ENCODE results near the gene ACE. TPM values are rescaled to one million over a fixed set of nuclear protein-coding genes. Genes with fewer than 3 reads are reported as not detected.

Gene ACE
- total RNA-seq, 1 donor from 2014 or later = 44.8 TPM

GRCh38 chr17:63523253-63523855 is 46.5 kb downstream of the ACE start, which contains the start of gene KCNH6:
KCNH6 (plus strand) TSS chr17:63523358; CDS start chr17:63523414, 56 bp downstream.
- Mint-ChIP-seq H3K27me3 (ENCODE audit: unreplicated experiment) (peaks cover 11% of the 10 kb centered on the region), H3K9me3 (ENCODE audit: unreplicated experiment) (no peaks in the 10 kb centered on the region), H3K4me1 (ENCODE audit: unreplicated experiment) (peaks cover 22% of the 10 kb centered on the region), H3K36me3 (ENCODE audit: low read depth, unreplicated experiment) (no peaks in the 10 kb centered on the region), H3K27ac (ENCODE audit: unreplicated experiment) (peak within 1 kb of the TSS; percentile 62), H3K4me3 (ENCODE audit: unreplicated experiment) (peak within 1 kb of the TSS; percentile 79)
- no peak for TF ChIP-seq CTCF (IDR thresholded peaks at IDR 0.05; ENCODE audit: unreplicated experiment)
- no peak for DNase-seq (ENCODE audit: low spot score)

GRCh38 chr17:63524051-63524450 is 47.2 kb downstream of the ACE start:
- no peak for DNase-seq (ENCODE audit: low spot score)
- no peaks in the 10 kb centered on the region for H3K36me3 Mint-ChIP-seq (ENCODE audit: low read depth, unreplicated experiment)
- peaks cover 22% of the 10 kb centered on the region for H3K4me1 Mint-ChIP-seq (ENCODE audit: unreplicated experiment)
- peak overlapping the region; percentile 62 for H3K27ac Mint-ChIP-seq (ENCODE audit: unreplicated experiment)
- H3K27me3 Mint-ChIP-seq (ENCODE audit: unreplicated experiment) = peaks cover 11% of the 10 kb centered on the region
- peak overlapping the region; percentile 79 for H3K4me3 Mint-ChIP-seq (ENCODE audit: unreplicated experiment)
- H3K9me3 Mint-ChIP-seq (ENCODE audit: unreplicated experiment) = no peaks in the 10 kb centered on the region
- no peak for TF ChIP-seq CTCF (IDR thresholded peaks at IDR 0.05; ENCODE audit: unreplicated experiment)

GRCh38 chr17:63525190-63525946 is 48.5 kb downstream of the ACE start:
- DNase-seq (ENCODE audit: low spot score) = no peak
- Mint-ChIP-seq H3K4me1 (ENCODE audit: unreplicated experiment) (peaks cover 22% of the 10 kb centered on the region), H3K36me3 (ENCODE audit: low read depth, unreplicated experiment) (no peaks in the 10 kb centered on the region), H3K27ac (ENCODE audit: unreplicated experiment) (no peak overlapping the region), H3K27me3 (ENCODE audit: unreplicated experiment) (peaks cover 17% of the 10 kb centered on the region), H3K4me3 (ENCODE audit: unreplicated experiment) (no peak overlapping the region), H3K9me3 (ENCODE audit: unreplicated experiment) (no peaks in the 10 kb centered on the region)
- TF ChIP-seq CTCF (IDR thresholded peaks at IDR 0.05; ENCODE audit: unreplicated experiment) = no peak

DNA sequence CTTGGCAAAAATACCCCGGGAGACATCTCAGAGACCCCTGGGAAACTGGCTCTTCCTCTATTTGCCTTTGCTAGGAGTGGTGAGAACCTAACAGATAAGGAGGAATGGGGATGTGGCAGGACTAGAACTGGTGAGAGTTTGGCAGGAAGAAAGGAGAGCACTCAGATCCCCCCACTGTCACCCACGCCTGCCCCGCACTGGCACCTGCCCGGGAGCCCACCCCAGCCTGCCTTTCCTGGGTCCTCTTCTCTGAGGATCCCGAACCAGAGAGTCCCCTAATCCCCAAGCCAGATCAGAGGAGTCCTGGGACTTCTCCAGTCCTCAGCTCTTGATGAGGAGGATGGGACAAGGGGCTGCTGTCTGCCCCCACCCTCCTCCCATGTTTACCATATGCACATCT is 50.0 kb downstream of the ACE start:
- H3K27me3 Mint-ChIP-seq (ENCODE audit: unreplicated experiment) = peaks cover 17% of the 10 kb centered on the region
- peaks cover 22% of the 10 kb centered on the region for H3K4me1 Mint-ChIP-seq (ENCODE audit: unreplicated experiment)
- no peak overlapping the region for H3K4me3 Mint-ChIP-seq (ENCODE audit: unreplicated experiment)
- no peak for DNase-seq (ENCODE audit: low spot score)
- no peak overlapping the region for H3K27ac Mint-ChIP-seq (ENCODE audit: unreplicated experiment)
- no peaks in the 10 kb centered on the region for H3K36me3 Mint-ChIP-seq (ENCODE audit: low read depth, unreplicated experiment)
- TF ChIP-seq CTCF (IDR thresholded peaks at IDR 0.05; ENCODE audit: unreplicated experiment) = no peak
- H3K9me3 Mint-ChIP-seq (ENCODE audit: unreplicated experiment) = no peaks in the 10 kb centered on the region

- no peak for TF ChIP-seq CTCF (IDR thresholded peaks at IDR 0.05; ENCODE audit: unreplicated experiment)
- Mint-ChIP-seq H3K27ac (ENCODE audit: unreplicated experiment) (no peak overlapping the region), H3K9me3 (ENCODE audit: unreplicated experiment) (no peaks in the 10 kb centered on the region), H3K4me1 (ENCODE audit: unreplicated experiment) (peaks cover 22% of the 10 kb centered on the region), H3K4me3 (ENCODE audit: unreplicated experiment) (no peak overlapping the region), H3K36me3 (ENCODE audit: low read depth, unreplicated experiment) (no peaks in the 10 kb centered on the region), H3K27me3 (ENCODE audit: unreplicated experiment) (peaks cover 18% of the 10 kb centered on the region)
- no peak for DNase-seq (ENCODE audit: low spot score)
Measured at GRCh38 chr17:63528183-63528582, 51.3 kb downstream of the ACE start.

Data from endothelial cell (in vitro differentiated cells).